ENCODE measurements around the gene FOXN3.

GRCh38 chr14:89215531-89215930, 201.5 kb downstream of the FOXN3 start:
- TF ChIP-seq CTCF (IDR thresholded peaks at IDR 0.05; ENCODE audit: poor library complexity, severe bottlenecking) = no peak
- TF ChIP-seq EZH2 (IDR thresholded peaks at IDR 0.05; ENCODE audit: borderline replicate concordance, insufficient read depth, low read length, poor library complexity, severe bottlenecking) = no peak
- no peak for TF ChIP-seq POLR2AphosphoS5 (IDR thresholded peaks at IDR 0.05)
- TF ChIP-seq, protein P1, sequence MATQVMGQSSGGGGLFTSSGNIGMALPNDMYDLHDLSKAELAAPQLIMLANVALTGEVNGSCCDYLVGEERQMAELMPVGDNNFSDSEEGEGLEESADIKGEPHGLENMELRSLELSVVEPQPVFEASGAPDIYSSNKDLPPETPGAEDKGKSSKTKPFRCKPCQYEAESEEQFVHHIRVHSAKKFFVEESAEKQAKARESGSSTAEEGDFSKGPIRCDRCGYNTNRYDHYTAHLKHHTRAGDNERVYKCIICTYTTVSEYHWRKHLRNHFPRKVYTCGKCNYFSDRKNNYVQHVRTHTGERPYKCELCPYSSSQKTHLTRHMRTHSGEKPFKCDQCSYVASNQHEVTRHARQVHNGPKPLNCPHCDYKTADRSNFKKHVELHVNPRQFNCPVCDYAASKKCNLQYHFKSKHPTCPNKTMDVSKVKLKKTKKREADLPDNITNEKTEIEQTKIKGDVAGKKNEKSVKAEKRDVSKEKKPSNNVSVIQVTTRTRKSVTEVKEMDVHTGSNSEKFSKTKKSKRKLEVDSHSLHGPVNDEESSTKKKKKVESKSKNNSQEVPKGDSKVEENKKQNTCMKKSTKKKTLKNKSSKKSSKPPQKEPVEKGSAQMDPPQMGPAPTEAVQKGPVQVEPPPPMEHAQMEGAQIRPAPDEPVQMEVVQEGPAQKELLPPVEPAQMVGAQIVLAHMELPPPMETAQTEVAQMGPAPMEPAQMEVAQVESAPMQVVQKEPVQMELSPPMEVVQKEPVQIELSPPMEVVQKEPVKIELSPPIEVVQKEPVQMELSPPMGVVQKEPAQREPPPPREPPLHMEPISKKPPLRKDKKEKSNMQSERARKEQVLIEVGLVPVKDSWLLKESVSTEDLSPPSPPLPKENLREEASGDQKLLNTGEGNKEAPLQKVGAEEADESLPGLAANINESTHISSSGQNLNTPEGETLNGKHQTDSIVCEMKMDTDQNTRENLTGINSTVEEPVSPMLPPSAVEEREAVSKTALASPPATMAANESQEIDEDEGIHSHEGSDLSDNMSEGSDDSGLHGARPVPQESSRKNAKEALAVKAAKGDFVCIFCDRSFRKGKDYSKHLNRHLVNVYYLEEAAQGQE (IDR thresholded peaks at IDR 0.05; ENCODE audit: borderline replicate concordance) = no peak
- TF ChIP-seq RAD21 (conservative IDR thresholded peaks at IDR 0.05) = no peak
- no peak for TF ChIP-seq MXI1 (conservative IDR thresholded peaks at IDR 0.05; ENCODE audit: poor library complexity, severe bottlenecking)
- no peak for TF ChIP-seq SMC3 (conservative IDR thresholded peaks at IDR 0.05; ENCODE audit: poor library complexity)
- TF ChIP-seq EP300 (conservative IDR thresholded peaks at IDR 0.05; ENCODE audit: poor library complexity, severe bottlenecking) = no peak

Measured in neural cell (in vitro differentiated cells).